GOT3 (cell line): ENCODE measurements around the gene CDIPT.
"Not testable (repeated sequence)": the region's sequence is repeated elsewhere in the genome, so short reads cannot be mapped to it uniquely, and the experiment has no call there.

ENCODE experiments used
- DNase-seq: peaks from one replicate; lab custom pipeline; 2025; ENCODE audit warnings: mixed read lengths; lab: John Stamatoyannopoulos, UW

CDIPT gene

DNA sequence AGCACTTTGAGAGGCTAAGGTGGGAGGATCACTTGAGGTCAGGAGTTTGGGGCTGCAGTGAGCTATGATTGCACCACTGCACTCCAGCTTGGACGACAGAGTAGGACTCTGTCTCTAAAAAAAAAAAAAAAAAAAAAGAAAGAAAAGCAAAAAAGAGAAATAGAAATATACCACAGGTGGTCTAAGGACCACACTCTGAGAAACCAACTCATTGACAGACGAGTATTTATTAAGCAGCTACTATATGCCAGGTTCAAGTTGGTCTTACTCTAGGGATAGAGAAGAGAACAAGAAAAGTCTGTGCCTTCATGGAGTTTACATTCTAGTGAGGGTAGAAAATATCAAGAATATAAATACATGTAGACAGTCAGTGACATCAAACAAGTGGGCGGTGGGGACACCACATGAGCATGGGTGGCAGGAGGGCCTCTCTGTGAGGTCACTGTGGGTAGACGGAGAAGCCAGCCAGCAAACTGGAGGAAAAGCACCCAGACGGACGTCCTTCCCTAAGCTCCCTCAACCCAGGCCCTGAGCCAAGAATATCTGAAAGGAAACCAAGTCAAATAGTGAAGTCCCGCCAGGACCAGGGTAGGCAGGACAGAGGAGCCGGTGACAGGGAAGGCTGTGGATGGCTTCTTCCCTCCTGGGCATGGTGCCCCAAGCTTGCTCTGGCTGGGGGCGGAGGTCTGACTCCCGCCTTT is 4.7 kb downstream of the CDIPT start:
- no peak for DNase-seq

DNA sequence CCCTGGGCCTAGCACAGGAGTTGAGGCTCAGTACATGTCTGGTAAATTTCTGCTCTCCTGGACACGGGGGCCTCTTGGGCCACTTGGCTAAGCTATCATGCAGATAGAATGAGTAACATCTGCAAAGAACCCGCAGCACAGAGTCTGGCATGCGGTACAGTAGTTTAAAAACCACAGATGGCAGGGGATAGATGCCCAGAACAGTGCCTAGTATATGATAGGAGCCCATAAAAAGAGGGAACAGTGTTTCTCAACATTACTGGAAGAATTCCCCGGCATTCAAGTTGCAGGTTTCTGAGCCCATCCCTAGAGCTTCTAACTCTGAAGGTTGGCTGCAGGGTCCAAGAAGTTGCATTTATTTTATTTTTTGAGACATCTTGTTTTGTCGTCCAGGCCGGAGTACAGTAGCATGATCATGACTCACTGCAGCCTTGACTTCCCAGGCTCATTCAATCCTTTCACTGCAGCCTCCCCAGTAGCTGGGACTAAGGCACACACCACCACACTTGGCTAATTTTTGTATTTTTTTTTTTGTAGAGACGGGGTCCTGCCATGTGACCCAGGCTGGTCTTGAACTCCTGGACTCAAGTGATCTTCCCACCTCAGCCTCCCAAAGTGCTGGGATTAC is 5.8 kb downstream of the CDIPT start:
- DNase-seq: peak; percentile 27

DNA sequence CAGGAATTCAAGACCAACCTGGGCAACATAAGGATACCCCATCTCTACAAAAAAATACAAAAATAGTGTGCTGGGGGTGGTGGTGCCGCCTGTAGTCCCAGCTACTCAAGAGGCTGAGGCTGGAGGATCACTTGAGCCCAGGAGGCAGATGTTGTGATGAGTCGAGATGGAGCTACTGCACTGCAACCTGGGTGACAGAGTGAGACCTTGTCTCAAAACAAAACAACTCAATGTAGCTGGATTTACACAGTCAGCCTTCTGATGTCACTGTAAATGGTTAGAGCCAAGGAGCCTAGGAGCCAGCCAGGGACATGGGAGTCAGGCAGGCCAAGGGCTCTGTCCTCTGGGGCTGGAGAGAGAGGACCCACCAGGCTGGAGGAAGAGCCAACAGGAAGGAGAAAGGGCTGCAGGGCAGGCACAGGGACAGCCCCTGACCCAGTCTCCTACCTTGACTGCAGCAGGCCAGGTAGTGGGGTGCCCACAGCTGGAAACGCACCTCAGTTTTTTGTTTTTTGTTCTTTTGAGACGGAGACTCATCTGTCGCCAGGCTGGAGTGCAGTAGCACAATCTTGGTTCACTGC is 8.4 kb downstream of the CDIPT start:
- no peak for DNase-seq

DNA sequence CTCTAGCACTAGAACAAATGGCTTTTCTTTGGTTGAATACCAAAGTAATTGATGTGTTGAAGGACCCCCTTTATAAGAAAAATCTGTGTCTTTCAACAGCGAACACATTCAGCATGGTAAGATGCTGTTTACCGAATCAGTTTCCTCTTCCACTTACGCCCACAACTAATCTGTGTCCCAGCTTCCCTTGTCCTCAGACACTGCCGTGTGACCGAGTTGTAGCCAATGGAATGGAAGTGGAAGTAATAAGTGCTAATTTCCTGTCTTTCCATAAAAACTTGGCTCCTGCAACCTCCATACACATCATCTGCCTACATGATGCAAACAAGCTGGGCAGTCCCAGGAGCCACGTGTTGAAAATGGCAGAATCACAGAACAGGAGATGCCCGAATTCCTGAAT is 10.4 kb downstream of the CDIPT start:
- DNase-seq: no peak

DNA sequence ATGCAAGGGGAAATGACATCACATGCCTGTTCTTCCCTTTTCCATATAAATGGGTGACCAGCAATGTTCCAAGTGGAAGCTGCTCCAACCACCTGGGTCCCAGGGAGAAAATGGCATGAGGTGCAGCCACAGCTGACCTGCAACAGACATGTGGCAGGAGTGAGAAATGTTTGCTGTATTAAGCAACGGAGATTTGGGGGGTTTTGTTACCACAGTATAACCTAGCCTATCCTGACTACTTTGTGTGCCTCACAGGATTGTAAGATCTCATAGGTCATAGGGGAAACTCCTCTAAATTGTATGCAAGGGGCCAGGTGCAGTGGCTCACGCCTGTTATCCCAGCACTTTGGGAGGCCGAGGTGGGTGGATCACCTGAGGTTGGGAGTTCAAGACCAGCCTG is 12.0 kb downstream of the CDIPT start:
- DNase-seq: no peak

- no peak for DNase-seq
Measured at GRCh38 chr16:29849505-29849904, 13.5 kb downstream of the CDIPT start.

GRCh38 chr16:29848420-29849297 is 14.4 kb downstream of the CDIPT start:
- no peak for DNase-seq

DNA sequence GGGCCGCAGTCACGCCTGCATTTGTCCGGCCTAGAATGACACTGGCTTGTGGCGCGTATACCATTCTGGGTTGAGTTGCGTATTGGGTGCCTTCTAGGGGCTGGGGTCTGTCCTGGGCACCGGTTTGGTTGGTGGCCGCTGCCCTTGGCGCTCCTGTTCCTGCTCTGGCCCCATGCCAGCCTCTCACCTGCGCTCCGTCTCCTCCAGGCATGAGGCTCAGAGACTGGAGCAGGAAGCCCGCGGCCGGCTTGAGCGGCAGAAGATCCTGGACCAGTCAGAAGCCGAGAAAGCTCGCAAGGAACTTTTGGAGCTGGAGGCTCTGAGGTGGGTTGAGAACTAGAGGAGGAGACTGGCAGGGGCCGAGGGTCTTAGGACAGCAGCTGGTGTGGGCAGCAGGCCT is 17.4 kb downstream of the CDIPT start:
- no peak for DNase-seq

DNA sequence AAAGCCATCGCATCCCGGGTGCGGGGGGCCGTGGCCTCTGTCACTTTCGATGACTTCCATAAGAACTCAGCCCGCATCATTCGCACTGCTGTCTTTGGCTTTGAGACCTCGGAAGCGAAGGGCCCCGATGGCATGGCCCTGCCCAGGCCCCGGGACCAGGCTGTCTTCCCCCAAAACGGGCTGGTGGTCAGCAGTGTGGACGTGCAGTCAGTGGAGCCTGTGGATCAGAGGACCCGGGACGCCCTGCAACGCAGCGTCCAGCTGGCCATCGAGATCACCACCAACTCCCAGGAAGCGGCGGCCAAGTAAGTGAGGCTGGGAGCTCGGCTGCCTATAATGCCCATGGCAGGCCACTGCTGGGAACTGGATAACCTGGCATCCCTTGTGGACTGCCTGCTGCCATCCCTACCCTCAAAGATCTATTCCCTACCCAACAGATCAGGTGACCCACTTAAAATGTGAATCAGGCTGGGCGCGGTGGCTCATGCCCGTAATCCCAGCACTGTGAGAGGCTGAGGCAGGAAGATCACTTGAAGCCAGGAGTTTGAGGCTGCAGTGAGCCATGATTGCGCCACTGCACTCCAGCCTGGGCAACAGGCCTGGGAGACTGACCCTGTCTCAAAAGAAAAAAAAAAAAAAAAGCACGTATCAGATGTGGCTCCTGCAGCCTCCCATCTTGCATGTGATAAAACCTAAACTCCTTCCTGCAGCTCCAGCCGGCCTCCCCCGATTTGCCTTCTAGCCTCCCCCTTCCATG is 18.3 kb downstream of the CDIPT start:
- no peak for DNase-seq

- no peak for DNase-seq
Measured at GRCh38 chr16:29843931-29844330, 19.1 kb downstream of the CDIPT start.

GRCh38 chr16:29842732-29843346 is 20.2 kb downstream of the CDIPT start:
- no peak for DNase-seq

DNA sequence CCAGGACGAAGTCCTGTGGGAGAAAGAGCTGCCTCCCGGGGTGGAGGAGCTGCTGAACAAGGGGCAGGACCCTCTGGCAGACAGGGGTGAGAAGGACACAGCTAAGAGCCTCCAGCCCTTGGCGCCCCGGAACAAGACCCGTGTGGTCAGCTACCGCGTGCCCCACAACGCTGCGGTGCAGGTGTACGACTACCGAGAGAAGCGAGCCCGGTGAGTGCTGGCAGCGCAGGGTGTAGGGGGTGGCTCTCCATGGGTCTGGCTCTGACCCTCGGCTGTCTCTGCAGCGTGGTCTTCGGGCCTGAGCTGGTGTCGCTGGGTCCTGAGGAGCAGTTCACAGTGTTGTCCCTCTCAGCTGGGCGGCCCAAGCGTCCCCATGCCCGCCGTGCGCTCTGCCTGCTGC is 21.4 kb downstream of the CDIPT start:
- no peak for DNase-seq

DNA sequence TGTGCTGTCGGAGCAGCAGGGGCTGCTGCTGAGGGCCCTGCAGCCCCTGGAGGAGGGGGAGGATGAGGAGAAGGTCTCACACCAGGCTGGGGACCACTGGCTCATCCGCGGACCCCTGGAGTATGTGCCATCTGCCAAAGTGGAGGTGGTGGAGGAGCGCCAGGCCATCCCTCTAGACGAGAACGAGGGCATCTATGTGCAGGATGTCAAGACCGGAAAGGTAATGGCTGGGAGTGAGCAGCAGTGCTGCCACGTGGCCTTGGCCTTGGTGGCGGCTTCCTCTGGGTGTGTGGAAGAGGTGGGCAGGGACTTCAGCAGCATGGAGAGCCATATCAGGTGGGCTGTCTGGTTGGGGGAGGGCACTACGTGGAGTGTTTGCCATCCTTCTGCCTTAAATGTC is 22.8 kb downstream of the CDIPT start:
- no peak for DNase-seq

DNA sequence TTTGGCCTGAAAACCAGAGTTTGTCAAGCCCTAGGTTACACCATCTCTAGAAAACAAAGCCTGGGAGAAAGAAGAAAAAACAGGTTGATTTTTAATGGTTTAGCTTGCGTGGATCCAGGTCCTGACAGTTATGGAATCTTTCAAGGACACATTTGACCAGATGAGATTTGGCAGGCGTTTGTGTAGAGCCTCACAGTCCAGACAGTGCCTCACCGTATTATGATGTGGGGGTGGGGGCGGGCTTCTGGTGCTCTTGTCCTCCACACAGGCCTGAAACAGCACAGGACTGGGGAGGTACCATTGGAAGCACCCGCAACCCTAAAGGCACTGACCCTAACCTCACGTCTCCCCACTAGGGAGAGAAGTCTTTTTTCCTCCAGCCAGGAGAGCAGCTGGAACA is 23.2 kb downstream of the CDIPT start:
- no peak for DNase-seq

DNA sequence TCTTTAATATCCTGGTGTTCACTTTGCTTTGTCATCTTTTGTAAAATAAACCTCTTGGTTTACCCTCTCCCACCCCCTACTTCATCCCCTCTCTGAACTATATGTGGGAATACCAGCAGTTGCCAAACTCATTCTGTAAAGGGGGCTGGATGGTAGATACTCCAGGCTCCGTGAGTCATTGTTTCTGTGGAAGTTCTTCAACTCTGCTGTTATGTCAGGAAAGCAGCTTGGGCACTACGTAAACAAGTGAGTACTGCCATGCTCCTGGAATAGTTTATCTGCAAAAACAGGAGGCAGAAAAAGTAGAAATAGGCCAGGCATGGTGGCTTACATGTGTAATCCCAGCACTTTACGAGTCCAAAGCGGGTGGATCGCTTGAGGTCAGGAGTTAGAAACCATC is 25.2 kb downstream of the CDIPT start:
- no peak for DNase-seq

- DNase-seq: no peak
Measured at GRCh38 chr16:29836623-29837022, 26.4 kb downstream of the CDIPT start.

DNA sequence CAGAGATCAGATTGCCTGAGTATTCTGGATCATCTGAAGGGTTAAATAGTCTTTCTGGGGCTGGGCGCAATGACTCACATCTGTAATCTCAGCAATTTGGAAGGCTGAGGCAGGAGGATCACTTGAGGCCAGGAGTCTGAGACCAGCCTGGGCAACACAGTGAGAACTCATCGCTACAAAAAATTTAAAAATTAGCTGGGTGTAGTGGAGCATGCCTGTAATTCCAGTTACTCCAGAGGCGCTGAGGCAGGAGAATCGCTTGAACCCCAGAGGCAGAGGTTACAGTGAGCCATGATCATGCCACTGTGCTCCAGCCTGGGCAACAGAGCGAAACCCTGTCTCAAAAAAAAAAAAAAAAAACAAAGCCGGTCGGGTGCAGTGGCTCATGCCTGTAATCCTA is 27.1 kb downstream of the CDIPT start:
- no peak for DNase-seq

DNA sequence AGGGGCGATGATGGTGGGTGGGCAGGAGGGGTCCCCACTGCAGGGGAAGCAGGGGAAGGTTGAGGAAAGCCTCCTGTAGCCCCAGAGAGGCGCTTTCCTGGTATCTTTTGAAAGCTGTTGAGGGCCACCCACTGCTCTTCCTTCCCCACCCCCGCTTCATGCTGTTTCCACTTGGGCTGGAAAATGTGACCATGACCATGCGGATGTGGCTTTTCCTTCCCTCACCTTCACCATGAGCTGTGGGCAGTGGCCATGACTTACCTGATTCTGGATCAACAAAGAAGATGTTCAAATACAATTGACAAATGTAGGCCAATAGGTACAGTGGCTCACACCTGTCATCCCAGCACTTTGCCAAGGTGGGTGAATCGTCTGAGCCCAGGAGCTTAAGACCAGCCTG is 28.9 kb downstream of the CDIPT start:
- DNase-seq: no peak

GRCh38 chr16:29833219-29833618 is 29.8 kb downstream of the CDIPT start:
- not testable (repeated sequence) for DNase-seq

DNA sequence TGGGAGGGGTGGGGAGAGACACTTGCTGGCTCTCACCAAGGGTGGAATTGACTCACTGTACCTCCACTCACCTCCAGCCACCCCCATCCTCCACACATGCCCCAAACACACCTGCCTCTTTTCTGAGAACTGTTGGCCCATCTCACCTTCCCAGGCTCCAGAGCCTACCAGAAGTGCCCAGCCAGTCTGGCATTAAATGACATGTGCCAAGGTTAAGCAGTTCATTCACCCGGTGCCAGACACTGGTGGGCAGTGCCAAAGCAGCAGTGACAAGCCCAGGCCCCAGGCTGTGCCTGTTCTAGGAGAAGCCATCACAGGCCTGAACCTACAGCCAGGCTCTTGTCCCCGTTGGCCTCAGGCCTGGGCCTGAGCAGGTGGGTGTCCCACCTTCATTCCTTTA is 31.5 kb downstream of the CDIPT start:
- no peak for DNase-seq

DNA sequence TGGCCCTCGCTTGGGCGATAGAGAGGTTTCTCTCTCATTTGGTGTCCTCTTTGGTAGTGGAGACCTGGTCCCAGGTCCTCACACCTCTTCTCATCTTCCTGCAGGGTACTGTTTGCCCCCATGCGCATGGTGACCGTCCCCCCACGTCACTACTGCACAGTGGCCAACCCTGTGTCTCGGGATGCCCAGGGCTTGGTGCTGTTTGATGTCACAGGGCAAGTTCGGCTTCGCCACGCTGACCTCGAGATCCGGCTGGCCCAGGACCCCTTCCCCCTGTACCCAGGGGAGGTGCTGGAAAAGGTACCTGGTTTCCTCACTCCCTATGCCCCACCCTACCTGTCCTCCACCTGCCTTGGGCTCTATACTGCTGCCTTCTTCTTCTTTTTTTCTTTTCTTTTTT is 32.3 kb downstream of the CDIPT start:
- no peak for DNase-seq

GRCh38 chr16:29826342-29826695 is 36.7 kb downstream of the CDIPT start:
- DNase-seq: no peak
